GM23338 (cell line): ENCODE data around the gene CTXN3.

Experiments
- CREB1 ChIP-seq: fragments of 250-450 bp; sonication (Bioruptor Pico); IDR thresholded peaks from 2 replicates; pipeline ENCODE4 v1.5.0; 2020; ENCODE audit warnings: low read depth, mild to moderate bottlenecking, moderate library complexity
- CTCF ChIP-seq, 2 experiments: fragments of 200-600 bp in 1 of 2; sonication (generic) in 1 of 2; conservative IDR thresholded peaks; 2 replicates each; pipeline versions ENCODE4 v1.5.1 to v1.6.1; 2016 to 2017; ENCODE audit warnings: antibody characterized with exemption in 2 of 2, low read depth in 2 of 2, mild to moderate bottlenecking in 2 of 2, moderate library complexity in 1 of 2
- EZH2phosphoT487 ChIP-seq: fragments of 200-600 bp; sonication (generic); IDR thresholded peaks from one replicate; pipeline ENCODE4 v1.8.1; 2018; ENCODE audit warnings: antibody characterized with exemption; ENCODE audit not compliant: unreplicated experiment
- POLR2AphosphoS5 ChIP-seq: IDR thresholded peaks from 2 replicates; pipeline ENCODE4 v1.6.1; 2016; ENCODE audit warnings: antibody characterized with exemption, low read depth
- REST ChIP-seq: IDR thresholded peaks from one replicate; pipeline ENCODE4 v1.6.1; 2018; ENCODE audit warnings: antibody characterized with exemption; ENCODE audit not compliant: unreplicated experiment

- TF ChIP-seq CREB1 (CRISPR knock-in tag) (no peak), CTCF (conservative IDR thresholded peaks at IDR 0.05; ENCODE audit: low read depth in 2 of 2) (no peak), EZH2phosphoT487 (no peak), POLR2AphosphoS5 (no peak), REST (no peak)
Observed at GRCh38 chr5:127686424-127686823, 37.5 kb downstream of the CTXN3 start.
